CD14-positive monocyte (primary cell): Measurements from ENCODE around the gene ACVRL1. TPM values are rescaled to one million over a fixed set of nuclear protein-coding genes. Genes with fewer than 3 reads are reported as not detected.
A peak's percentile ranks its signal among the peaks of the same experiment; 100 is the strongest.

Experiments used
- DNase-seq, 3 donors: peaks; one replicate each; pipeline ENCODE4 v3.0.0-alpha.2; 2011 to 2022
- H2AFZ ChIP-seq: 2 replicates; pipeline ENCODE4 v1.6.0; 2012; ENCODE audit warnings: mild to moderate bottlenecking, low read depth, low read length, inconsistent platforms; ENCODE audit not compliant: insufficient read depth, poor library complexity, severe bottlenecking
- H3K27ac ChIP-seq, 2 donors: 1 replicate in 1 of 2; 2 replicates in 1 of 2; pipeline ENCODE4 v1.5.1; 2012 to 2013; ENCODE audit warnings: low read length in 2 of 2, control low read depth in 1 of 2, inconsistent platforms in 1 of 2, low read depth in 1 of 2, mild to moderate bottlenecking in 1 of 2
- H3K27me3 ChIP-seq, 2 donors: one replicate each; pipeline versions ENCODE4 v1.6.0 to v1.6.1; 2011 to 2013; ENCODE audit warnings: low read length in 2 of 2; ENCODE audit not compliant: control insufficient read depth in 2 of 2, insufficient read depth in 2 of 2
- H3K36me3 ChIP-seq, 2 donors: replicated peaks in 1 of 2; 1 replicate in 1 of 2; 2 replicates in 1 of 2; pipeline versions ENCODE4 v1.5.1 to v1.6.1; 2012 to 2013; ENCODE audit warnings: low read length in 2 of 2, control low read depth in 1 of 2, inconsistent platforms in 1 of 2, mild to moderate bottlenecking in 1 of 2; ENCODE audit not compliant: insufficient read depth in 2 of 2, control insufficient read depth in 1 of 2
- H3K4me1 ChIP-seq, 2 donors: 1 replicate in 1 of 2; 2 replicates in 1 of 2; pipeline versions ENCODE4 v1.5.1 to v1.6.1; 2012 to 2013; ENCODE audit warnings: low read length in 2 of 2, control low read depth in 1 of 2, inconsistent platforms in 1 of 2, mild to moderate bottlenecking in 1 of 2, moderate library complexity in 1 of 2; ENCODE audit not compliant: insufficient read depth in 2 of 2, control insufficient read depth in 1 of 2
- H3K4me2 ChIP-seq: replicated peaks from 2 replicates; pipeline ENCODE3; 2012; ENCODE audit warnings: low read length, moderate library complexity, mild to moderate bottlenecking; ENCODE audit not compliant: poor library complexity, severe bottlenecking; ENCODE audit errors: extremely low read depth
- H3K4me3 ChIP-seq, 3 experiments: fragments of 200-600 bp in 1 of 3; sonication (generic) in 1 of 3; replicated peaks in 1 of 3; 1 replicate in 2 of 3; 2 replicates in 1 of 3; pipeline ENCODE4 v1.5.1; 2011 to 2013; ENCODE audit warnings: low read length in 3 of 3, mild to moderate bottlenecking in 3 of 3, control low read depth in 2 of 3, low read depth in 2 of 3, inconsistent platforms in 1 of 3, moderate library complexity in 1 of 3
- H3K79me2 ChIP-seq: 2 replicates; pipeline ENCODE4 v1.6.0; 2012; ENCODE audit warnings: mild to moderate bottlenecking, control low read depth, inconsistent platforms, low read length, moderate library complexity; ENCODE audit not compliant: insufficient read depth
- H3K9ac ChIP-seq: 2 replicates; pipeline ENCODE4 v1.6.0; 2017; ENCODE audit warnings: low read length, mild to moderate bottlenecking; ENCODE audit not compliant: insufficient read depth, poor library complexity, severe bottlenecking
- H3K9me3 ChIP-seq, 2 donors: replicated peaks in 1 of 2; 1 replicate in 1 of 2; 2 replicates in 1 of 2; pipeline versions ENCODE4 v1.5.1 to v1.6.1; 2012 to 2013; ENCODE audit warnings: low read length in 2 of 2, control low read depth in 1 of 2; ENCODE audit not compliant: control insufficient read depth in 1 of 2, insufficient read depth in 1 of 2
- H4K20me1 ChIP-seq: 2 replicates; pipeline ENCODE4 v1.6.0; 2012; ENCODE audit warnings: mild to moderate bottlenecking, low read length, control low read depth, moderate library complexity; ENCODE audit not compliant: insufficient read depth
- H3K27ac Mint-ChIP-seq, 7 donors: one replicate each; pipeline ENCODE4 v1.8.0; 2020; ENCODE audit warnings: mild to moderate bottlenecking in 7 of 7, mixed read lengths in 7 of 7, moderate library complexity in 6 of 7, inconsistent platforms in 2 of 7
- H3K27me3 Mint-ChIP-seq, 3 donors: one replicate each; pipeline ENCODE4 v1.8.0; 2021 to 2022; ENCODE audit warnings: low read depth in 3 of 3, mild to moderate bottlenecking in 3 of 3, mixed read lengths in 3 of 3, moderate library complexity in 3 of 3, inconsistent platforms in 1 of 3
- H3K36me3 Mint-ChIP-seq, 2 donors: one replicate each; pipeline ENCODE4 v1.8.0; 2020; ENCODE audit warnings: mixed read lengths in 2 of 2, inconsistent platforms in 1 of 2, mild to moderate bottlenecking in 1 of 2
- H3K4me1 Mint-ChIP-seq: one replicate; pipeline ENCODE4 v1.8.0; 2020; ENCODE audit warnings: mild to moderate bottlenecking, mixed read lengths
- H3K4me3 Mint-ChIP-seq, 2 donors: one replicate each; pipeline ENCODE4 v1.8.0; 2020; ENCODE audit warnings: mild to moderate bottlenecking in 2 of 2, mixed read lengths in 2 of 2, moderate library complexity in 1 of 2
- H3K9me3 Mint-ChIP-seq, 7 donors: one replicate each; pipeline ENCODE4 v1.8.0; 2020 to 2022; ENCODE audit warnings: mixed read lengths in 7 of 7, mild to moderate bottlenecking in 6 of 7, moderate library complexity in 6 of 7, inconsistent platforms in 2 of 7
- whole genome bisulfite sequencing: methylation state at CpG from one replicate; pipeline ENCODE4 v1.1.5; 2013; ENCODE audit warnings: missing lambda C conversion rate; ENCODE audit not compliant: insufficient coverage; 5-methylcytosine and 5-hydroxymethylcytosine counted together
- intact Hi-C, 2 donors: fragments of 100-400 bp; cut with micrococcal nuclease; formaldehyde crosslinking; loops; one replicate each; pipeline versions ENCODE4 v1.15.0 to v1.15.1; 2023
- polyA plus RNA-seq, 3 donors: library from polyadenylated mRNA; depleted of rRNA in 1 of 3; unstranded in 2 of 3; stranded (reverse) in 1 of 3; fragments of 300-500 nt in 2 of 3; fragments of >200 nt in 1 of 3; fragmentation: Illumina TruSeq in 2 of 3; gene quantifications; 1 replicate in 2 of 3; 2 replicates in 1 of 3; pipeline ENCODE4 v1.2.3, GENCODE V29; 2012 to 2021
- TF ChIP-seq, protein P1 (sequence below): fragments of 200-600 bp; IDR thresholded peaks from one replicate; pipeline ENCODE4 v1.8.0; 2022; ENCODE audit warnings: antibody characterized with exemption, mild to moderate bottlenecking

ACVRL1 gene
- polyA plus RNA-seq, 3 donors, result 1.5 to 3.6 (median 2.0) TPM

DNA sequence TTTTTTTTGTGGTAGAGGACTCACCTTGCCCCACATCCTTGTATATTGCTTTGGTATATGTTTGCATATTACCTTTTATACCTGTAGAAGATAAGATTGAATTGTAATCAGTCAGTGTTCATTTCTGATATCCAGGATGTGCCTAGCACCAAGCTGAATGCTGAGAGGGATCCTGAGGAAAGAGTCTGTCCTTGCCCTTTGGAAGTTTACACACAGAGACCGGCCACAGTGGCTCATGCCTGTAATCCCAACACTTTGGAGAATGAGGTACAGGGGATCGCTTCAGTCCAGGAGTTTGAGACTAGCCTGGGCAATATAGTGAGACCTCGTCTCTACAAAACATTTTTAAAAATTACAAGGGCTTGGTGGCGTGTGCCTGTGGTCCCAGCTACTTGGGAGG is 52.6 kb downstream of the ACVRL1 start:
- intact Hi-C loops, result loop anchor here in 1 of 2 donors (5.0 kb wide), 1 partner anchor 38 kb away; no protein-coding TSS in a partner anchor
- Mint-ChIP-seq H3K9me3 (peaks cover 0 to 4% (median 2%) of the 10 kb centered on the region in 7 donors), H3K4me1 (peaks cover 67% of the 10 kb centered on the region), H3K27ac (peak overlapping the region in 2 of 7 donors; percentile 44 to 64), H3K4me3 (no peak overlapping the region), H3K36me3 (peaks cover 49 to 61% of the 10 kb centered on the region in 2 donors), H3K27me3 (no peaks in the 10 kb centered on the region)
- Histone ChIP-seq H4K20me1 (peaks cover 89% of the 10 kb centered on the region), H3K9me3 (peaks cover 0 to 4% of the 10 kb centered on the region in 2 donors), H3K27me3 (no peaks in the 10 kb centered on the region), H3K9ac (no peak overlapping the region), H3K4me3 (no peak overlapping the region), H3K36me3 (peaks cover 10 to 29% of the 10 kb centered on the region in 2 donors), H3K79me2 (peaks cover 100% of the 10 kb centered on the region), H3K27ac (no peak overlapping the region), H2AFZ (no peak overlapping the region), H3K4me2 (no peak overlapping the region), H3K4me1 (peaks cover 35 to 45% of the 10 kb centered on the region in 2 donors)
- TF ChIP-seq, protein P1, sequence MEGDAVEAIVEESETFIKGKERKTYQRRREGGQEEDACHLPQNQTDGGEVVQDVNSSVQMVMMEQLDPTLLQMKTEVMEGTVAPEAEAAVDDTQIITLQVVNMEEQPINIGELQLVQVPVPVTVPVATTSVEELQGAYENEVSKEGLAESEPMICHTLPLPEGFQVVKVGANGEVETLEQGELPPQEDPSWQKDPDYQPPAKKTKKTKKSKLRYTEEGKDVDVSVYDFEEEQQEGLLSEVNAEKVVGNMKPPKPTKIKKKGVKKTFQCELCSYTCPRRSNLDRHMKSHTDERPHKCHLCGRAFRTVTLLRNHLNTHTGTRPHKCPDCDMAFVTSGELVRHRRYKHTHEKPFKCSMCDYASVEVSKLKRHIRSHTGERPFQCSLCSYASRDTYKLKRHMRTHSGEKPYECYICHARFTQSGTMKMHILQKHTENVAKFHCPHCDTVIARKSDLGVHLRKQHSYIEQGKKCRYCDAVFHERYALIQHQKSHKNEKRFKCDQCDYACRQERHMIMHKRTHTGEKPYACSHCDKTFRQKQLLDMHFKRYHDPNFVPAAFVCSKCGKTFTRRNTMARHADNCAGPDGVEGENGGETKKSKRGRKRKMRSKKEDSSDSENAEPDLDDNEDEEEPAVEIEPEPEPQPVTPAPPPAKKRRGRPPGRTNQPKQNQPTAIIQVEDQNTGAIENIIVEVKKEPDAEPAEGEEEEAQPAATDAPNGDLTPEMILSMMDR, result no peak
- DNase-seq, result no peak
- 80% methylated on average over 1 of the region's 4 CpGs for WGBS

DNA sequence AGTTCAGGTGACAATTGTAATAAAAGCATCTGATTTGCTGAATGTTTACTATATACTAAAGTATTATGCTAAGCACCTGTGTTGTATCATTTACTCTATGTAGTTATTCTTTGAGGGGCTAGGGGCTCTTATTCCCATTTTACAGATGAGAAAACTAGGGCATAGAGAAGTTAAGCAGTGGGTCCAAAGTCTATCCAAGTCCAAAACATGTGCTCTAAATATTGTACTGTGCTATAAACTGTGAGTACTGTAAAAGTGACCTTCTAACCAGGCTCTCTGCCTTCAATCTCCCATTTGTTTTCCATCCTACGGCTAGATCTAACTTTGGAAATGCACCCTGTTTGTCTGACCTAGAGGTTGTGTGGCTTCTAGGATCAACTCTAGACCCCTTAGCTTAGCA is 53.2 kb downstream of the ACVRL1 start:
- intact Hi-C loops, result no loop called here
- Mint-ChIP-seq H3K27ac (peak overlapping the region in 1 of 7 donors; percentile 83), H3K36me3 (peaks cover 51 to 62% of the 10 kb centered on the region in 2 donors), H3K27me3 (no peaks in the 10 kb centered on the region), H3K4me3 (no peak overlapping the region), H3K4me1 (peaks cover 62% of the 10 kb centered on the region), H3K9me3 (peaks cover 0 to 4% (median 2%) of the 10 kb centered on the region in 7 donors)
- no peak for DNase-seq
- WGBS, result 100% methylated on average over 1 of the region's 1 CpG
- Histone ChIP-seq H4K20me1 (peaks cover 91% of the 10 kb centered on the region), H3K4me3 (no peak overlapping the region), H3K27me3 (no peaks in the 10 kb centered on the region), H3K4me2 (no peak overlapping the region), H3K9ac (no peak overlapping the region), H3K79me2 (peaks cover 100% of the 10 kb centered on the region), H2AFZ (no peak overlapping the region), H3K9me3 (peaks cover 0 to 4% of the 10 kb centered on the region in 2 donors), H3K36me3 (peaks cover 10 to 29% of the 10 kb centered on the region in 2 donors), H3K27ac (no peak overlapping the region), H3K4me1 (peaks cover 30 to 39% of the 10 kb centered on the region in 2 donors)
- TF ChIP-seq, protein P1, result no peak
